PC-9 (cell line): ENCODE results near the gene KRT77.

ENCODE experiments used
- CTCF ChIP-seq: fragments of 200-600 bp; sonication (generic); conservative IDR thresholded peaks from 2 replicates; pipeline ENCODE4 v1.6.1; 2017; ENCODE audit warnings: mixed run types, antibody characterized with exemption, mild to moderate bottlenecking, moderate library complexity
- EZH2 ChIP-seq: fragments of 200-600 bp; sonication (generic); IDR thresholded peaks from 2 replicates; pipeline ENCODE4 v1.8.0; 2017; ENCODE audit warnings: antibody characterized with exemption, low read depth

- TF ChIP-seq CTCF = no peak
- TF ChIP-seq EZH2 = no peak
Observed at GRCh38 chr12:52716061-52716460, 12.7 kb upstream of the KRT77 start.
